ENCODE measurements around the gene YJU2.
A peak's percentile ranks its signal among the peaks of the same experiment; 100 is the strongest.
"Not testable (repeated sequence)": the region's sequence is repeated elsewhere in the genome, so short reads cannot be mapped to it uniquely, and the experiment has no call there.

Gene YJU2

GRCh38 chr19:4268816-4269430 is 22.0 kb downstream of the YJU2 start:
- no peak for DNase-seq

- DNase-seq: no peak
These were observed 26.0 kb downstream of the YJU2 start for GRCh38 chr19:4272894-4273293.

GRCh38 chr19:4274321-4274686 is 27.4 kb downstream of the YJU2 start:
- DNase-seq: not testable (repeated sequence)

GRCh38 chr19:4277191-4277696 is 30.4 kb downstream of the YJU2 start:
- DNase-seq: no peak

GRCh38 chr19:4278010-4278409 is 31.1 kb downstream of the YJU2 start:
- no peak for DNase-seq

- no peak for DNase-seq
These were observed 31.8 kb downstream of the YJU2 start, which contains the start of gene SHD for GRCh38 chr19:4278419-4279266. Gene SHD, plus strand, starts transcription at chr19:4279266. Its CDS starts 798 bp downstream, at chr19:4280064.

GRCh38 chr19:4279267-4279529 is 32.3 kb downstream of the YJU2 start:
- no peak for DNase-seq

GRCh38 chr19:4279530-4280422 is 32.9 kb downstream of the YJU2 start:
- no peak for DNase-seq

- DNase-seq: no peak
These were observed 37.5 kb downstream of the YJU2 start for GRCh38 chr19:4284176-4284958.

GRCh38 chr19:4284974-4285373 is 38.1 kb downstream of the YJU2 start:
- DNase-seq: no peak

- DNase-seq: not testable (repeated sequence)
These were observed 39.3 kb downstream of the YJU2 start for GRCh38 chr19:4286141-4286540.

GRCh38 chr19:4288091-4288777 is 41.4 kb downstream of the YJU2 start:
- DNase-seq: no peak

GRCh38 chr19:4291184-4291732 is 44.4 kb downstream of the YJU2 start:
- DNase-seq: no peak

- DNase-seq: no peak
These were observed 45.6 kb downstream of the YJU2 start for GRCh38 chr19:4292515-4292914.

- DNase-seq: no peak
These were observed 47.5 kb downstream of the YJU2 start for GRCh38 chr19:4294389-4294788.

- DNase-seq: peak; percentile 68
These were observed 49.3 kb downstream of the YJU2 start for GRCh38 chr19:4295972-4296771.

- no peak for DNase-seq
These were observed 51.3 kb downstream of the YJU2 start for GRCh38 chr19:4297901-4298809.

GRCh38 chr19:4298810-4299550 is 52.1 kb downstream of the YJU2 start:
- no peak for DNase-seq

GRCh38 chr19:4300589-4300988 is 53.7 kb downstream of the YJU2 start:
- DNase-seq: no peak
